Heart right ventricle (tissue), 16 donors: ENCODE data around the gene GRM1. TPM values are rescaled to one million over a fixed set of nuclear protein-coding genes. Genes with fewer than 3 reads are reported as not detected.

Experiments used
- ATAC-seq, 8 donors: fragments of 200-7000 bp; cut with Tn5 transposase; one replicate each; pipeline ENCODE4 v1.9.1; 2020; ENCODE audit warnings: mild to moderate bottlenecking in 8 of 8, moderate library complexity in 8 of 8, moderate number of reproducible peaks in 1 of 8
- DNase-seq, 2 donors: peaks; one replicate each; pipeline ENCODE4 v3.0.0-alpha.2; 2020
- H3K27ac ChIP-seq, 10 donors: fragments of 200-600 bp; sonication (generic) in 2 of 10; one replicate each; pipeline versions ENCODE4 v1.5.0 to v1.8.0; 2020 to 2022; ENCODE audit warnings: mild to moderate bottlenecking in 3 of 10
- H3K27me3 ChIP-seq, 7 donors: fragments of 200-600 bp; one replicate each; pipeline ENCODE4 v1.8.0; 2021 to 2022; ENCODE audit warnings: mild to moderate bottlenecking in 2 of 7
- H3K36me3 ChIP-seq, 9 donors: fragments of 200-600 bp; sonication (generic) in 1 of 9; one replicate each; pipeline versions ENCODE4 v1.5.0 to v1.8.0; 2020 to 2022; ENCODE audit warnings: mild to moderate bottlenecking in 2 of 9
- H3K4me1 ChIP-seq, 9 donors: fragments of 200-600 bp; sonication (generic) in 1 of 9; one replicate each; pipeline versions ENCODE4 v1.5.0 to v1.8.0; 2020 to 2022; ENCODE audit warnings: mild to moderate bottlenecking in 4 of 9
- H3K4me3 ChIP-seq, 10 donors: fragments of 200-600 bp; sonication (generic) in 2 of 10; one replicate each; pipeline versions ENCODE4 v1.5.0 to v1.8.0; 2020 to 2022; ENCODE audit warnings: mild to moderate bottlenecking in 7 of 10, moderate library complexity in 2 of 10
- H3K9me3 ChIP-seq, 11 donors: fragments of 200-600 bp in 10 of 11; sonication (generic) in 2 of 11; one replicate each; pipeline versions ENCODE4 v1.5.0 to v1.8.0; 2013 to 2022; ENCODE audit warnings: mild to moderate bottlenecking in 2 of 11, control low read depth in 1 of 11, moderate library complexity in 1 of 11
- CTCF ChIP-seq, 9 donors: fragments of 200-600 bp; sonication (generic) in 2 of 9; IDR thresholded peaks; one replicate each; pipeline versions ENCODE4 v1.5.0 to v1.8.0; 2021 to 2022; ENCODE audit warnings: antibody characterized with exemption in 9 of 9, mild to moderate bottlenecking in 5 of 9, moderate library complexity in 1 of 9
- WGBS, 2 donors: extraction: QIAGEN DNeasy Blood & Tissue Kit; methylation state at CpG; one replicate each; pipeline ENCODE4 v1.1.7; 2013; ENCODE audit warnings: inconsistent platforms in 1 of 2; 5-methylcytosine and 5-hydroxymethylcytosine counted together
- intact Hi-C, 10 donors: fragments of 100-400 bp; cut with DNase I; formaldehyde crosslinking; loops; one replicate each; pipeline versions ENCODE4 v1.11.1 to v1.14.2; 2022
- polyA plus RNA-seq, 2 donors: library from polyadenylated mRNA; stranded (reverse); fragments of 200-250 nt; gene quantifications; one replicate each; pipeline ENCODE4 v1.2.3, GENCODE V29; 2013
- total RNA-seq, 10 donors: library from RNA; stranded (reverse); fragmentation: NEBNext Ultra II Directional in 3 of 10; extraction: Animal tissue kit (Norgen Biotek cat#: 25700) in 3 of 10; gene quantifications; one replicate each; pipeline versions ENCODE4 v1.2.1 to v1.2.4, GENCODE V29; 2021 to 2023
- donor health status: Arrhythmogenic right ventricular cardiomyopathy.
- donor health status: ischemic (EF 13 %, LVEDD 7.1; RV severe dilation, severe dysfunction).
- donor health status: healthy with polysubstance abuse.
- donor health status: DM: no; HTN: yes; CAD: no.
- donor health status: DM: no; HTN: no; CAD: no.
- donor health status: ischemic (EF 25% LVEDD 6.9; RV normal size, moderate dysfunction).
- donor health status: ischemic (EF 25% LVEDD 5.7; RV mildly dilated, moderate dysfunction).
- donor health status: healthy.
- donor health status: DM: yes; HTN: yes; CAD: no.
- donor health status: Ischemic cardiomyopathy.
- donor health status: ischemic (EF 35%, LVEDD 5.7; RV mildly dilated, moderate dysfunction).
- donor health status: nonischemic (EF 11% LVEDD 7.7; RV severe dilation, severe dysfunction).
- donor health status: DM: yes; HTN: yes; CAD: no.
- donor health status: PGD.
- donor health status: ischemic (EF 29% LVEDD 5.4; RV normal size, mild dysfunction).
- donor health status: nonischemic (EF 23%, LVEDD 6.1; RV moderate dilation, normal function).

The GRM1 gene
- total and polyA plus RNA-seq, 12 donors, result 0.26 to 8.3 (median 4.6) TPM

GRCh38 chr6:146281651-146282362, 252.9 kb downstream of the GRM1 start:
- no peaks in the 10 kb centered on the region for H3K9me3 ChIP-seq
- DNase-seq, result no peak
- H3K36me3 ChIP-seq, result no peaks in the 10 kb centered on the region
- H3K4me1 ChIP-seq, result peaks cover 0 to 10% (median 0%) of the 10 kb centered on the region in 9 donors
- intact Hi-C loops, result no loop called here
- H3K27ac ChIP-seq, result no peak overlapping the region
- no peak overlapping the region for H3K4me3 ChIP-seq
- TF ChIP-seq CTCF (IDR thresholded peaks at IDR 0.05), result no peak
- no peak for ATAC-seq
- H3K27me3 ChIP-seq, result no peaks in the 10 kb centered on the region

GRCh38 chr6:146282837-146283236, 254.0 kb downstream of the GRM1 start:
- DNase-seq (no peak), ATAC-seq (no peak)
- H3K4me3 ChIP-seq, result no peak overlapping the region
- peaks cover 0 to 10% (median 0%) of the 10 kb centered on the region in 9 donors for H3K4me1 ChIP-seq
- TF ChIP-seq CTCF (IDR thresholded peaks at IDR 0.05), result no peak
- no peaks in the 10 kb centered on the region for H3K36me3 ChIP-seq
- WGBS, 2 donors, result 75 to 80% methylated on average over 2 of the region's 2 CpGs
- no peak overlapping the region for H3K27ac ChIP-seq
- peaks cover 0 to 4% (median 0%) of the 10 kb centered on the region in 11 donors for H3K9me3 ChIP-seq
- H3K27me3 ChIP-seq, result no peaks in the 10 kb centered on the region
- intact Hi-C loops, result no loop called here

GRCh38 chr6:146284311-146284710, 255.4 kb downstream of the GRM1 start:
- Histone ChIP-seq H3K9me3 (peaks cover 0 to 9% (median 0%) of the 10 kb centered on the region in 11 donors), H3K4me1 (peaks cover 0 to 10% (median 0%) of the 10 kb centered on the region in 9 donors), H3K36me3 (no peaks in the 10 kb centered on the region), H3K4me3 (no peak overlapping the region), H3K27ac (no peak overlapping the region), H3K27me3 (no peaks in the 10 kb centered on the region)
- intact Hi-C loops, result no loop called here
- DNase-seq, result no peak
- 68 to 75% methylated on average over 2 of the region's 2 CpGs for WGBS, 2 donors
- no peak for ATAC-seq
- TF ChIP-seq CTCF (IDR thresholded peaks at IDR 0.05), result no peak

GRCh38 chr6:146286961-146287360, 258.1 kb downstream of the GRM1 start:
- peaks cover 0 to 24% (median 7%) of the 10 kb centered on the region in 9 donors for H3K4me1 ChIP-seq
- no peaks in the 10 kb centered on the region for H3K36me3 ChIP-seq
- H3K4me3 ChIP-seq, result no peak overlapping the region
- peaks cover 0 to 9% (median 0%) of the 10 kb centered on the region in 11 donors for H3K9me3 ChIP-seq
- TF ChIP-seq CTCF (IDR thresholded peaks at IDR 0.05), result no peak
- ATAC-seq (no peak), DNase-seq (no peak)
- no peaks in the 10 kb centered on the region for H3K27me3 ChIP-seq
- H3K27ac ChIP-seq, result no peak overlapping the region
- intact Hi-C loops, result no loop called here
- WGBS, 2 donors, result 38 to 47% methylated on average over 3 of the region's 3 CpGs
